GM19025 (cell line): Measurements from ENCODE around the gene SMNDC1.
"Not testable (repeated sequence)": the region's sequence is repeated elsewhere in the genome, so short reads cannot be mapped to it uniquely, and the experiment has no call there.

ENCODE experiments used
- ATAC-seq: cut with Tn5 transposase; IDR thresholded peaks from one replicate; pipeline ENCODE4 v1.9.1; 2021; ENCODE audit warnings: mild to moderate bottlenecking, low read depth, moderate library complexity; ENCODE audit not compliant: unreplicated experiment

Gene SMNDC1

GRCh38 chr10:110286841-110287240, 17.9 kb downstream of the SMNDC1 start:
- no peak for ATAC-seq

GRCh38 chr10:110285501-110285900, 19.2 kb downstream of the SMNDC1 start:
- no peak for ATAC-seq

- no peak for ATAC-seq
Observed at GRCh38 chr10:110284262-110284661, 20.5 kb downstream of the SMNDC1 start.

GRCh38 chr10:110279407-110279986, 25.2 kb downstream of the SMNDC1 start:
- ATAC-seq: no peak

GRCh38 chr10:110278562-110279406, 25.9 kb downstream of the SMNDC1 start:
- no peak for ATAC-seq

GRCh38 chr10:110277591-110277990, 27.1 kb downstream of the SMNDC1 start:
- ATAC-seq: no peak

- no peak for ATAC-seq
Observed at GRCh38 chr10:110276603-110277002, 28.1 kb downstream of the SMNDC1 start.

GRCh38 chr10:110275128-110275729, 29.5 kb downstream of the SMNDC1 start:
- ATAC-seq: no peak

GRCh38 chr10:110274647-110275046, 30.1 kb downstream of the SMNDC1 start:
- ATAC-seq: no peak

- no peak for ATAC-seq
Observed at GRCh38 chr10:110274072-110274627, 30.6 kb downstream of the SMNDC1 start.

GRCh38 chr10:110273474-110273873, 31.2 kb downstream of the SMNDC1 start:
- ATAC-seq: no peak

GRCh38 chr10:110272995-110273394, 31.7 kb downstream of the SMNDC1 start:
- ATAC-seq: not testable (repeated sequence)

- ATAC-seq: no peak
Observed at GRCh38 chr10:110269374-110270318, 35.1 kb downstream of the SMNDC1 start.

- no peak for ATAC-seq
Observed at GRCh38 chr10:110268971-110269370, 35.7 kb downstream of the SMNDC1 start.

GRCh38 chr10:110268442-110268841, 36.3 kb downstream of the SMNDC1 start:
- ATAC-seq: no peak

GRCh38 chr10:110267276-110267675, 37.4 kb downstream of the SMNDC1 start:
- no peak for ATAC-seq

GRCh38 chr10:110265573-110266193, 39.0 kb downstream of the SMNDC1 start:
- no peak for ATAC-seq

GRCh38 chr10:110263164-110263563, 41.6 kb downstream of the SMNDC1 start:
- ATAC-seq: no peak

- ATAC-seq: no peak
Observed at GRCh38 chr10:110260746-110261477, 43.8 kb downstream of the SMNDC1 start.
